NCI-H2081 (cell line): ENCODE measurements around the gene NBEAL1.
A peak's percentile ranks its signal among the peaks of the same experiment; 100 is the strongest.
"Not testable (repeated sequence)": the region's sequence is repeated elsewhere in the genome, so short reads cannot be mapped to it uniquely, and the experiment has no call there.

Experiments used
- DNase-seq, 2 experiments: peaks; one replicate each; lab custom pipeline; 2025; lab: John Stamatoyannopoulos, UW

NBEAL1 gene

GRCh38 chr2:203014456-203015199 lies at the start of gene NBEAL1:
TSS of gene NBEAL1 (plus strand) at chr2:203014875. CDS start at chr2:203016385, 1,510 bp downstream.
- DNase-seq, result peak; percentile 97

GRCh38 chr2:202965810-202966460 lies 48.7 kb upstream of the NBEAL1 start:
- no peak for DNase-seq

DNA sequence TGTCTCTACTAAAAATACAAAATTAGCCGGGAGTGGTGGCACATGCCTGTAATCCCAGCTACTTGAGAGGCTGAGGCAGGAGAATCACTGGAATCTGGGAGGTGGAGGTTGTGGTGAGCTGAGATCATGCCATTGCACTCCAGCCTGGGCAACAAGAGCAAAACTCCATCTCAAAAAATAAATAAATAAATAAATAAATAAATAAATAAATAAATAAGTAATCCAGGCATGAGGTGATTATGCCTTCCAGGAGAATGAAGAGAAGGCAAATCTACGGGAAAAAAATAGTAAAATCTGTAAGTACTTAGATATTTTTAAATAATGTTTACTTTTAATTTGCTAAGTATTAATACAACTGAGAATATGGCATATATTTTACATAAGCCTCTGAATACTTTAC lies 45.3 kb upstream of the NBEAL1 start:
- not testable (repeated sequence) for DNase-seq

DNA sequence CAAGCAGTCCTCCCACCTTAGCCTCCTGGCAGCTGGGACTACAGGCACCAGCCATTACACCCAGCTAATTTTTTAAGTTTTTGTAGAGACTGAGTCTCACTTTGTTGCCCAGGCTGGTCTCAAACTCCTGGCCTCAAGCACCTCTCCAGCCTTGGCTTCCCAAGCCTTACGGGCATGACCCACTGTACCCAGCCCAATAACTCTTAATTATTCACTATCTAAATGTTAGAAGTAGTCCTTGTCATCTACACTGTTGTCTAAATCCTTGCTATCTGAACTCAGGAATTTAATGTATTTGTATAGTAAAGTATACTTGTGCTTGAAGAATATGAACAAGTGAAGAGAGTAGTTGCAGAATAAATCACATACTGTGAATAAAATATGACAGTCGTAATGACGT lies 37.9 kb upstream of the NBEAL1 start:
- no peak for DNase-seq

DNA sequence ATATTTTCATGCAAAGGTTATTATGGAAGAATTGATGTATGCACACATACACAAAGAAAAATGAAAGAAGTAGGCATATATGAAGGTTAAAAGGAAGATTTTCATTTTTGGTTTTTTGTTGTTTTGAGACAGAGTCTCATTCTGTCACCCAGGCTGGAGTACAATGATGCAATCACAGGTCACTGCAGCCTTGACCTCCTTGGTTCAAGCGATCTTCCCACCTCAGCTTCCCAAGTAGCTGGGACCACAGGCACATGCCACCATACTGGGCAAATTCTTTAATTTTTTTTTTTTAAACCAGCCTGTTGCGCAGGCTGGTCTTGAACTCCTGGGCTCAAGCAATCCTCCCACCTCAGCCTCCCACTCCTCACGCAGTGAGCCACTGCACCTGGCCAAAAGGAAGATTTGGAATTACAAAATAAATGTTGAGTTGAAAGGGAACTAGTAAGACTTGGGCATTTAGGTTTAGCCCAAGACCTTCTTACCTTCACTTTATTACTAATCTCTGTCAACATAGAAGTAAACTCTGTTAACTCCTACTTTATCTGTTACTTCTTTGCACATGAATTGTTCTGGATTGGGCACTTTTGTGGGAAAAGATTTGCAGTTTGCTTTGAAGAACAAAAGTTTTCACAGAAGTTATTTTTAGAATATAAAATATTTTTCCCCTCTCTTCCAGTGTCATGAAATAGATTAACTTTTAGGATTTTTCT lies 31.7 kb upstream of the NBEAL1 start:
- DNase-seq, result no peak

DNA sequence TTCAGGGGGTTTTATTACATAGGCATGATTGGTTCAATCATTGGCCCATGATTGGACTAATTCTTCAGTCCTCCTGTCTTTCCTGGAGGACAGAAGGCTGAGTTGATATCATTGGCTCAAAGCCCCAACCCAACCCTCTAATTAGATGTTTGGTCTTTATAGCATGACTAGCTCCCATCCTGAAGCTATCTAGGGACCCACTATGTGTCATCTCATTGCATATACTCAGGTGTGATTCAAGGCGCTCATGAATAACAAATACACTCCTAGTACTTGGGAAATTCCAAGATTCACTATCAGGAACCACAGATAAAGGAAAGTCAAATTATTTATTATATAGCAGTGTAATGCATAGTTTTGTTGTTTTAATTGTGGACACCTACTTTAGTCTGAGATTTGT lies 24.9 kb upstream of the NBEAL1 start:
- no peak for DNase-seq

DNA sequence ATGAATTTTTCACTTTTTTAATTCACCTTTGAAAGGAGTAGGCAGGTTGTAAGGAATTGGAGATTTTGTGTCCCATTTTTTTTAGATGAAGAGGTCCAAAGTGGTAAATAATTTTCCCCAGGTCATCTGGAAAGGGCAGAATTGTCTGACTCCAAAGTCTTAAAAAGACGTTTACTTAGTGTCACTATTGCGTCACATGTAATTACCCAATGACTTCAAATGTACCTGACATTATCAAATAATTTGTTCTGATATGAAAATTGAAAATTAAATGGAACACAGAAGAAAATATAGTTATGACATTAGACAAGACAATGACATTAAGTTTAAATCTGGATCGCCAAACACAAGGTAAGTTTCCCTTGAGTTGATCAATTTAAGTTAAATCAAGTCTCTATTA lies 24.2 kb upstream of the NBEAL1 start:
- DNase-seq, result no peak

DNA sequence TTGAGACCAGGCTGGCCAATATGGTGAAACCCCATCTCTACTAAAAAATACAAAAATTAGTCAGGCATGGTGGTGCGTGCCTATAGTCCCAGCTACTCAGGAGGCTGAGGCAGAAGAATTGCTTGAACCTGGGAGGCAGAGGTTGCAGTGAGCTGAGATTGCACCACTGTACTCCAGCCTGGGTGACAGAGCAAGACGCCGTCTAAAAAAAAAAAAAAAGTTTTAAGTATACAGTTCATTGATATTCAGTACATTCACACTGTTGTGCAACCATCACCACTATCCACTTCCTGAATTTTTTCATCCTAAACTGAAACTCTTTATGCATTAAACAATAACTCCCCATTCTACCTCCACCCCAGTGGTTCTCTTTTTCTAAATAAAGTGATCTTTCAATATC lies 17.6 kb upstream of the NBEAL1 start:
- not testable (repeated sequence) for DNase-seq

DNA sequence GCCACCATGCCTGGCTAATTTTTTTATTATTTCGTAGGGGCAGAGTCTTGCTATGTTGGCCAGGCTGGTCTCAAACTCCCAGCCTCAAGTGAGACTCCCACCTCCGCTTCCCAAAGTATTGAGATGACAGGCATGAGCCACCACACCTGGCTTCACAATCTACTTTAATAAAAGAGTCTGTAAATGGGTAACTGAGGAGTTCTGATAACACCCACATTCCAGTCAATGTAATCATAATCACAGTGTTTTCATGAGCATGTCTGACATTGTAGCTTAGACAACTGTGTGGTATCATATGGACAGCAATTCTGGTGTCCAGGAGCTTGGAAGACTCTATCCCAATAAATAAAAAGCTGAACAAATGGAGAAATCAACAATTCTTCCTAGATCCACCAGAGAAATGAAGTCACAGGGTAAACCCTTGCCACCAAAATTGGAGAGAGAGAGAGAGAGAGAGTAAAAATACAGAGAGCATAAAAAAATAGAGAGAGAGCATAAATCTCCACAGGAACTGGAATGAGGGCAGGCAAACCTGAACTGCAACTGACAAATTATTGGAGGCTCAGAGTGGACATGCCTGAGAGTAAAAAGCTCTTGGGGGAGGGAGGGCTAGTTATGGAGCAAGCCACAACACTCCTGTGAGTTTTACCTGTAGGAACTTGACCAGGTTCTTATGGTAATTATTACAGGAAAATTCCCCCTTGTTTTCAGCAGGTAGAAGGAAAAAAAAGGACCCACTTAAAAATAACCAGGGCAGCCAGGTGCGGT lies 12.4 kb upstream of the NBEAL1 start:
- DNase-seq, result no peak

DNA sequence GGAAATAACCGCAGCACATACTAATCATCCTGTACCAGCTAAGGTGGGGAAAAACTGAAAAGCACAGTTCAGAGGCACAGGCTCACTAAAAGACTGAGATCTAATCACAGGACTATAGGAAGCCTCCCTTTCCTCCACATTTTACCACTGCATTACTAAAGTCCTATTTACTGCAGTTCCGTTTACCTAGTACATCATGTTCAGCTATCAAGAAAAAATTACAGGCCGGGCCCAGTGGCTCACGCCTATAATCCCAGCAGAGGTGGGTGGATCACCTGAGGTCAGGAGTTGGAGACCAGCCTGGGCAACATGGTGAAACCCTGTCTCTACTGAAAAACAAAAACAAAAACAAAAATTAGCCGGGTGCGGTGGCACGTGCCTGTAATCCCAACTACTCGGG lies 11.0 kb upstream of the NBEAL1 start:
- no peak for DNase-seq

DNA sequence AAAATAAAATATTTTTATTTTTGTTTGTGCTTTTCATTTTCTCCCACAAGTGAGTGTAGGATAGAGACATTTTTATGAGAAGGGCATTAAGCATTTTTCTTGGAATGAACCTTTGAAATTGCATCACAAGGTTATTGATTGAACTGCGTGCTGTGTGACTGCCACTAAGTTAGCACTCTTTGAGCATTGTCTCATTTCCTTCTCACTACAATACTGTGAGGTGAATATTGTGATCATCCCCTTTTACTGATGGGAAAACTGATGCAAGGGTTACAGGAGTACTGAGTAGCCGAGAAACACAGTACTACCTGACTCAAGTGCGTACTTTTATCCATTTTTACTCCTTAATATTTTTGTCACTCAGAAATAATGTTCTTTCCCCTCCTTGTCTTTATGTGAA lies 2.0 kb downstream of the NBEAL1 start:
- DNase-seq, result no peak

DNA sequence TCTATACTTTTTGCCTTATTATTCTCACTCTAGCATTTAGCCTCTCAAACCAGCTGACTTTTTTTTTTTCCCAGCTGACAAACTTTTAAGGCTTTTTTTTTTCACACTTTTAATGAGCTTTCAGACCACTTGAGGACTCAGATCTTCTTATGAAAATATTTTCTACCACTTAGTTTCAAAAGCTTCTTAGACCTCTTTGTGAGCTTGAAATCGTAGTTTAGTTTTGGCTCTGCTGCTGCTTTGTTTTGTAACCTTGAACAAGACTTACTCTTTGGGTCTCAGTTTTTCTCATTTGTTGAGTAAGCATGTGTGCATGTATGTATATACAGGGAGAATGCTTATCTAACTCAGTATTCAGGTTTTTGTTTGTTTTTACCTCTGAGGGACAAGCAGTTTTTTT lies 3.5 kb downstream of the NBEAL1 start:
- no peak for DNase-seq

GRCh38 chr2:203019142-203019541 lies 4.5 kb downstream of the NBEAL1 start:
- no peak for DNase-seq

- no peak for DNase-seq
These were observed 7.3 kb downstream of the NBEAL1 start for GRCh38 chr2:203021991-203022390.

GRCh38 chr2:203022751-203023150 lies 8.1 kb downstream of the NBEAL1 start:
- no peak for DNase-seq

DNA sequence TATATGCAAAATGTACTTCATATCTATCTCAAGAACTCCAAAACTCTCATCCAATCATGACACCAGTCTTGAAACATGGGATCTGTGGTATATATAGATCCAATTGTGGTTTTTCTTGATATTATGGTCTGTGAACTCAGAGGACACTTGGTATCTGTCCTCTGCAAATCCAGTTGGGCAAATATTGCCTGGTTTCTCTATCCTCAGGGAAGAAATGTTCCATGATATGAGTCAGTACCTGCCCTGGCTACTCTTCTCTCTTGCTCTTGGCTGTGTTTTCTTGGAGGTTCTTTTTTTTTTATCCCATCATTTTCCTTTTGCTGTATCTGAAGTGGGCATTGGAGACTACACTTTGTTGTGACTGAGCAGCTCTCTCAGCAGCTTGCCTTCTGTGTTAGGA lies 10.9 kb downstream of the NBEAL1 start:
- DNase-seq, result no peak

GRCh38 chr2:203030545-203030944 lies 15.9 kb downstream of the NBEAL1 start:
- no peak for DNase-seq

GRCh38 chr2:203030991-203031390 lies 16.3 kb downstream of the NBEAL1 start:
- DNase-seq, result no peak

- no peak for DNase-seq
These were observed 18.7 kb downstream of the NBEAL1 start for GRCh38 chr2:203033395-203033794.

DNA sequence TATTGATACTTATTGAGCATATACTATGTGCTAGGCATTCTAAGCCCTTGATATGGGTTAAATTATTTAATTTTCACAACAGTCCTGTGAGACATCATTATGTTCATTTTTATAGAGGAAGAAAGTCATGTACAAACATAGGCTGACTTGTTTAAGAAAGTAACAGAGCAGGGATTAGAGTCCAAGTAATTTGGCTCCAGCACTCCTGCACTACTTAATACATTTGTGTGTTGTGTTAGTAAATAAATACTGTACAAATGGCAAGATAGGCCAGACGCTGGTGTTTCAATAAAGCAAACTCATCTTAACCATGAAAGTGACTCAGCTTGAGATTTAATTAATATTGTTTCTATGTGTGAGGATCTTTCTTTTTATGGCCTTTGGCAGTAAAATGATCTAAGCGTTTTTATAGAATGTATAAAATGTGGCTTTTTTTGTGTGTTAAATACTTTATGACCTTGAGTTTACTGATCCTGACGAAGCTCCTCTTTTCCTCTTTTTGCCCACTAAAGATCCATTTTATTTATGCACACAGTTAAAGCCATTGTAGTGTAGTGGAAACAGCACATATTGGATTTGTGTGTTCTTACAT lies 21.3 kb downstream of the NBEAL1 start:
- DNase-seq, result no peak

DNA sequence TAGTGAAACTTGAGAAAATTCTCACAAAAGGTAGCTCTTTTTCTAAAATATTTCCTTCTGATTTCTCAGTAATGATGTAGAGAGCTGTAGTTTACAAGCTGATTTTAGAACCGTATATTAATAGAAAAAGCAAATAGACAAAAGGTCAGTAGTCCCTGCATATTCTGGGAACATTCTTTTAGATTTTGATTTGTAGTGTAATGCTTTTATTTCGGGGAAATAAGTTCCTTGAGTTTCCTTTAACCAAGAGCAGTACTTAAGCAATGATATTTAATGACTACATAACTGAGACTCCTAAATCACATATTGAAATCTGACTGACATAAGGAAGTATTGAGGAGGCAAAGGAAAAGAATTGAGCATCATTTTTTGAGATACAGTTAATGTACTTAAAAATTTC lies 22.4 kb downstream of the NBEAL1 start:
- no peak for DNase-seq

DNA sequence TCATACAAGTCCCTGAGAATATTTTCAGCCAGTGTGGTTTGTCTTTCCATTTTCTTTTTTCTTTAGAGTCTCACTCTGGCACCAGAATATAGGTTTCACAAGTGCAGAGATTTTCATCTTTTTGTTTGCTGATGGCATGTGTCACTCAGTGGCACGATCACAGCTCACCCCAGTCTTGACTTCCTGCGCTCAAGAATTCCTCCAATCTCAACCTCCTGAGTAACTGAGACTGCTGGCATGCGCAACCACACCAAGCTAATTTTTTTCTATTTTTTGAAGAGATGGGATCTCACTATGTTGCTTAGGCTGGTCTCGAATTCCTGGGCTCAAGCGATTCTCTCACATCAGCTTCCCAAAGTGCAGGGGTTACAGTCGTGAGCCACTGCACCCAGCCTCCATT lies 23.9 kb downstream of the NBEAL1 start:
- DNase-seq, result no peak
